HG03025 (cell line): ENCODE data around the gene CD37.
"Not testable (repeated sequence)": the region's sequence is repeated elsewhere in the genome, so short reads cannot be mapped to it uniquely, and the experiment has no call there.

ENCODE experiments used
- ATAC-seq: cut with Tn5 transposase; IDR thresholded peaks from one replicate; pipeline ENCODE4 v1.9.1; 2021; ENCODE audit warnings: mild to moderate bottlenecking, moderate library complexity; ENCODE audit not compliant: unreplicated experiment, low FRiP score

CD37 gene

GRCh38 chr19:49335071-49335783, at the start of gene CD37:
Gene CD37 (plus strand): TSS chr19:49335406. CDS start chr19:49335541, 135 bp downstream.
- ATAC-seq, result no peak

GRCh38 chr19:49287141-49287770, 48.0 kb upstream of the CD37 start:
- no peak for ATAC-seq

GRCh38 chr19:49288205-49288604, 47.0 kb upstream of the CD37 start:
- not testable (repeated sequence) for ATAC-seq

GRCh38 chr19:49289286-49289685, 45.9 kb upstream of the CD37 start:
- ATAC-seq, result not testable (repeated sequence)

GRCh38 chr19:49290517-49290916, 44.7 kb upstream of the CD37 start:
- no peak for ATAC-seq

- ATAC-seq, result no peak
These were observed 40.8 kb upstream of the CD37 start for GRCh38 chr19:49294401-49294800.

GRCh38 chr19:49295208-49295880, 39.9 kb upstream of the CD37 start:
- ATAC-seq, result no peak

- no peak for ATAC-seq
These were observed 37.8 kb upstream of the CD37 start for GRCh38 chr19:49297403-49297802.

- ATAC-seq, result not testable (repeated sequence)
These were observed 36.6 kb upstream of the CD37 start for GRCh38 chr19:49298653-49299052.

- no peak for ATAC-seq
These were observed 33.9 kb upstream of the CD37 start for GRCh38 chr19:49301165-49301865.

GRCh38 chr19:49301866-49302252, 33.3 kb upstream of the CD37 start:
- ATAC-seq, result no peak

GRCh38 chr19:49306734-49307133, 28.5 kb upstream of the CD37 start:
- ATAC-seq, result not testable (repeated sequence)

GRCh38 chr19:49309087-49309486, 26.1 kb upstream of the CD37 start:
- ATAC-seq, result no peak

- ATAC-seq, result no peak
These were observed 20.1 kb upstream of the CD37 start for GRCh38 chr19:49315111-49315510.

- ATAC-seq, result no peak
These were observed 18.9 kb upstream of the CD37 start for GRCh38 chr19:49316284-49316683.

GRCh38 chr19:49318296-49318695, 16.9 kb upstream of the CD37 start:
- ATAC-seq, result no peak

GRCh38 chr19:49324801-49325576, 10.2 kb upstream of the CD37 start, which contains the start of gene SLC6A16:
Gene SLC6A16 (minus strand): TSS chr19:49325191. CDS start chr19:49311347, 13,844 bp downstream.
- no peak for ATAC-seq

GRCh38 chr19:49325756-49326155, 9.4 kb upstream of the CD37 start:
- ATAC-seq, result not testable (repeated sequence)

- ATAC-seq, result no peak
These were observed 9.0 kb upstream of the CD37 start for GRCh38 chr19:49326165-49326704.
